ENCODE measurements around the gene THRB.

- no peak for TF ChIP-seq EZH2phosphoT487 (conservative IDR thresholded peaks at IDR 0.05; ENCODE audit: low read length)
- no peak for TF ChIP-seq CTCF (IDR thresholded peaks at IDR 0.05; ENCODE audit: insufficient read depth, low read length, poor library complexity, severe bottlenecking)
Observed at GRCh38 chr3:24299806-24300626, 194.6 kb downstream of the THRB start.

Data from SU-DHL-6 (cell line).